HG02763 (cell line): ENCODE data around the gene INO80C.

Experiments
- ATAC-seq: cut with Tn5 transposase; IDR thresholded peaks from one replicate; pipeline ENCODE4 v1.9.1; 2021; ENCODE audit warnings: mild to moderate bottlenecking, moderate library complexity; ENCODE audit not compliant: unreplicated experiment

Gene INO80C

DNA sequence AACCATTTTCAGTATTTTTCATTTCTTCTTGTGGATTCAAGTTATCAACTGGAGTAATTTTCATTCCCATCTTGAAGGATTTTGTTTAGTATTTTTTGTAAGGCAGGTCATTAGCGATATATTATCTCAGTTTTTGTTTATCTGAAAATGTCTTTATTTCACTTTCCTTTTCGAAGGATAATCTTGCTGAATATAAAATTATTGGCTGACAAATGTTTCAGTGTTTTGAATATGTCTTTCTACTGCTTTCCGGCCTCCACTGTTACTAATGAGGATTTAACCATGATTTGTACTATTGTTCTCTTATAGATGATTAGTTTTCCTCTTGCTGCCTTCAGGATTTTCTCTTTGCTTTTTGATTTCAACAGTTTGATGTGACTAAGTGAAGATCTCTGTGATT is 62.4 kb downstream of the INO80C start:
- no peak for ATAC-seq

DNA sequence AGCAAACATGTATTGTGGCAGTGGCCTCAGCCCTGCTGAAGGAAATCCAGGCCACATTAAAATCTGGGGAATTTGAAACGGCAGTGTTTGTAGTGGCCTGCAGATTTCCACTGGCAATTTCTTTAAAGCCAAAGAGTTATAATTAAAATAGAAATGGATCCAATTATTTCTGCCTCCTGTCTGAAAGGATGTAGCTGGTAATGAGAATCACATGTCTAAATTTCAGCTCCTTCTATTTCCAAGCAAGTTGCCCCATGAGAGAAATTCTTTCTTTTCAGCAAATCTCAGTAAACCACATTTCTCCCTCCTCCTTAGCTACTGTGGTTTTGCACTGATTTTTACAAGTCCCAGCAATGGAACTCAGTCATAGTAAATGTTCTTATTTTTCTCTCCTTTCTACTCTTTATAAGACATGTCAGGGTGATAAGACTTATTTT is 65.2 kb downstream of the INO80C start:
- no peak for ATAC-seq

DNA sequence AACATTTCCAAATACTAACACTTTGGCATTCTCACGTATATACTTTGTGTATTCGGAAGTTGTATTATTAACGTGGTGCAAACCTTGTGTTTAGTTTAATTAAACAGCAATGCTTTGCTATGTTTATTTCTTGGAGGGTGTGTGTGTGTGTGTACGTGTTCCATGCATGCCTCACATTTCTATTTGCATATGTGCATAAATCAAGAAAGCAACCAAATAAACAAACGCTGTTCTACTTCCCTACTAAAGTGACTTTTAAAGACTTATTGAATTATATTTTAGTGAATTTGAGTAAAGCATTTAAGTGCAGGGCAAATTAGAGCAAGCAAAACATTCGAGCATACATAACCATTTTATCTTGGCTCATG is 66.4 kb downstream of the INO80C start:
- ATAC-seq: no peak

DNA sequence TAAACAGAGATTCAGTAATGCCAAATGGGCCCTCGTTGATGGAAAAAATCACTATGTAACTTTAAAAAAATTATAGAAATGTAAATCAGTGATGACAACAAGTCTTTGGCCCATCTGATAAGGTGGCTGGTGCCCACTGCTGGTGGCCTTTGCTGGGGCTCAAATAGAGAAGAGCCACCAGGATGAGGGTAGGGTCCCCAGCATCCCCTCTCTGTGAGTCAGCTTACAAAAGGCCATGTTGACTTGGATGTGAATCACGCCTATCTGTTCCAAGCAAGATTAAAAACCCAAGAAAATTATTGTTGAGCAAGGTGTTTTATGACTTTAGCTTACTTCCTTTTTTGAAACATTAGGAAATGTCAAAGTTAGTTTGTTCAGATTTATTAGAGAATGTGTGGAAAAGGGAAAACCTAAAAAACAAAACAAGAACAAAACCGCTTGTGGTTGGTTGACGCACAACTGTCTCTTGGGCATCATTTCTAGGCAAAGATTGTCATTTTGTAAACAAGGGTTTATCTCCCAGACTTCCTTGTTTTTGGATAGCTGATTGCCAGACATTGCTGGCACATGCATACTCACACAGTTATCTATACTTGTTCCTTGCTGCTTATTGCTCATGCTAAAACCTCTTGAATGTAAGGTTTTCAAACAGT is 66.9 kb downstream of the INO80C start:
- ATAC-seq: no peak

DNA sequence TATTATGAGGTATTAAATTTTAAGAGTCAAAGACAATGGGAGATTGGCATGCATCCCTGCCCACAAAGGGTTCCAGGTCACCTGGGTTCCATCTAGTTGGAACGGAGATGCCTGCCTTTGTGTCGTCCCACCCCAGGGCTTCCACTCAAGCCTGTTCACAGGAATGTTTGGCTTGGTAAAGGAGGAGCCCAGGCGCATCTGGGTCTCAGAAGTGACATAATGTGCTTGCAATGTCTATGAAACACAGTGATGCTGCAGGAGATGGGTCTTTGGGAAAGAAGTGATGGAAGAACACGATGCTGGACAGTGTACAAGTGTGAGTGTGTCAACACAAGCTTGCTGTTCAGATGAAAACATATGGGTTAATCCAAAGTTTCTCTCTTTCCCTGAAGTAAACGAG is 71.0 kb downstream of the INO80C start:
- ATAC-seq: no peak

DNA sequence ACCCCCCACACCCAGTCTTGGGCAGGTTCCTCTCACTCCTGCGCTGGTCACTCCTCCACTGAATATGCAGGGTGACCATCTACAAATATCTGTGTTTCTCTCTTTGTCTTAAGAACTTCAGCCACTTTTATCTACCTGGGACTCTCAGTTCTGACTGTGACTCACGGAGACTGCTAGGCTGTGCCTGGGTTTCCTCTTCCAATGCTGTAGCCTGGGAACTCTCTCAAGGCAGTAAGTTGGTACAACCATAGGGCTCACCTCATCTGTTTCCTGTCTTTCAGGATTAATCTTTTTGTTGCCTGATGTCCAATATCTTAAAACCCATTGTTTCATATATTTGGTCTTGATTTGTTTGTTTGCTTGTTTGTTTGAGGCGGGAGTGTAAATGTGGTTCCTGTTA is 73.4 kb downstream of the INO80C start:
- ATAC-seq: no peak

DNA sequence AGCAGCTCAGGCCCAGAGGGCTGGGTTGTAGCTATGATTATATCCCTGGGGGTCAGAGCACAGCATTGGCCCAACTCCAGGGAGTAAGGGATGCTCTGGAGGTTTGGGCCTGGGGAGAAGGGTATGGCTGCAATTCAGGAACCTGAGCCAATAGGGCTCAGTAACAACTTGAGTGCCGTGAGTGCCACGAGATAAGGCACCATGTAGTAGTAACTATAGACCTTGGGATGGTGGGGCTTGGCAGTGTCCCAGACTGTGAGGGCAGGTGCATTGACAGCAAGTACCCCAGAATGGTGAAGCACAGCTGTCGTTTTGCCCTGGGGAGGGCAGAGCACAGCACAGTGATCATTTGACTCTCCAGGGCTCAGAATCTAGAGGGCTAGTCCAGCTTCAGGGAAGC is 75.5 kb downstream of the INO80C start:
- ATAC-seq: no peak

DNA sequence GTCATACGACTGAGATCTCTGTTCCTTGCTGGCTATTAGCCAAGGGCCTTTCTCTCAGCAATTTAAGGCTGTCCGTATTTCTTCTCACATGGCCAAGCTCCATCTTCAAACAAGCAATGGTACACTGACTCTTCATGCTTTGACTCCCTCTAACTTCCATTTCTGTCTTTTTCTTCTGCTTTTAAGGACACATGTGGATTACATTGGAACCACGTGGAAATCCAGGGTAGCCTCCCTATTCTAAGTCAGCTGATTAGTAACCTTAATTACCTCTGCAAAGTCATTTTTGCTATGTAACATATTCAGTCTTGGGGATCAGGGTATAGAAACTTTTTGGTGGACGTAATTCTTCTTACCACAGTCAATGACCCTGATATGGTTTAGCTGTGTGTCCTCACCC is 79.2 kb downstream of the INO80C start:
- no peak for ATAC-seq
